ENCODE measurements around the gene TBC1D22B.

DNA sequence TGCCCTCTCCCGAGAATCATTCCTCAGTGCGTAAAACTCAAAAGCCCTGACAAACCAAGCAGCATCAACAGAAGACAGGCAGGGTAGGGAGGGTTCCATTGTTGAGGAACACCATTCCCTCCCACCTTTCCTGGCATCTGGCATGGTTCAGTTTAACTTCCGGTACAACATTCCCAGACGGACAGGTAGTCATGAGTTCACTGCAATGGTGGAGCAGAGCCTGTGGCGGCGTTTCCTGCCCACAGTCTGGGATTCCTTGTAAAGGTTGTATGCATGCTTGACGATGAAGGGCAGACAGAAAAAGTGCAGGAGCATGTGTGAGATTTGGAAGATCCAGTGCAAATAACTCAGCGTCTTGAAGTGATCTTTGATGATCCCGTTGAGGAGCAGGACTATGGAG, 45.3 kb upstream of the TBC1D22B start:
- TF ChIP-seq, protein P1, sequence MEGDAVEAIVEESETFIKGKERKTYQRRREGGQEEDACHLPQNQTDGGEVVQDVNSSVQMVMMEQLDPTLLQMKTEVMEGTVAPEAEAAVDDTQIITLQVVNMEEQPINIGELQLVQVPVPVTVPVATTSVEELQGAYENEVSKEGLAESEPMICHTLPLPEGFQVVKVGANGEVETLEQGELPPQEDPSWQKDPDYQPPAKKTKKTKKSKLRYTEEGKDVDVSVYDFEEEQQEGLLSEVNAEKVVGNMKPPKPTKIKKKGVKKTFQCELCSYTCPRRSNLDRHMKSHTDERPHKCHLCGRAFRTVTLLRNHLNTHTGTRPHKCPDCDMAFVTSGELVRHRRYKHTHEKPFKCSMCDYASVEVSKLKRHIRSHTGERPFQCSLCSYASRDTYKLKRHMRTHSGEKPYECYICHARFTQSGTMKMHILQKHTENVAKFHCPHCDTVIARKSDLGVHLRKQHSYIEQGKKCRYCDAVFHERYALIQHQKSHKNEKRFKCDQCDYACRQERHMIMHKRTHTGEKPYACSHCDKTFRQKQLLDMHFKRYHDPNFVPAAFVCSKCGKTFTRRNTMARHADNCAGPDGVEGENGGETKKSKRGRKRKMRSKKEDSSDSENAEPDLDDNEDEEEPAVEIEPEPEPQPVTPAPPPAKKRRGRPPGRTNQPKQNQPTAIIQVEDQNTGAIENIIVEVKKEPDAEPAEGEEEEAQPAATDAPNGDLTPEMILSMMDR (conservative IDR thresholded peaks at IDR 0.05; ENCODE audit: low read length) = no peak
- no peak for TF ChIP-seq EZH2phosphoT487 (IDR thresholded peaks at IDR 0.05; ENCODE audit: borderline replicate concordance, low read depth, low read length)
